Retina (tissue), 1 donor: ENCODE data around the gene URAD.
"Not testable (repeated sequence)": the region's sequence is repeated elsewhere in the genome, so short reads cannot be mapped to it uniquely, and the experiment has no call there.

Source experiments
- DNase-seq: peaks from one replicate; pipeline ENCODE4 v3.0.0-alpha.2; 2016

The URAD gene

GRCh38 chr13:27969866-27970229 lies 18.6 kb downstream of the URAD start:
- no peak for DNase-seq

- peak; percentile 49 for DNase-seq
Measured at GRCh38 chr13:27969082-27969865, 19.2 kb downstream of the URAD start, which contains the start of gene CDX2. CDX2 (minus strand) TSS chr13:27969315; CDS start chr13:27969006, 309 bp downstream.

- peak; percentile 69 for DNase-seq
Measured at GRCh38 chr13:27968316-27969081, 20.0 kb downstream of the URAD start.

GRCh38 chr13:27967736-27968315 lies 20.7 kb downstream of the URAD start:
- no peak for DNase-seq

GRCh38 chr13:27967203-27967735 lies 21.2 kb downstream of the URAD start:
- no peak for DNase-seq

GRCh38 chr13:27966641-27967202 lies 21.8 kb downstream of the URAD start:
- peak; percentile 45 for DNase-seq

GRCh38 chr13:27965740-27966640 lies 22.5 kb downstream of the URAD start:
- peak; percentile 47 for DNase-seq

GRCh38 chr13:27965343-27965739 lies 23.2 kb downstream of the URAD start:
- no peak for DNase-seq

- DNase-seq = no peak
Measured at GRCh38 chr13:27964741-27965323, 23.7 kb downstream of the URAD start.

- not testable (repeated sequence) for DNase-seq
Measured at GRCh38 chr13:27964206-27964605, 24.3 kb downstream of the URAD start.

- DNase-seq = no peak
Measured at GRCh38 chr13:27963491-27963890, 25.0 kb downstream of the URAD start.

- no peak for DNase-seq
Measured at GRCh38 chr13:27962982-27963381, 25.5 kb downstream of the URAD start.

- DNase-seq = peak; percentile 46
Measured at GRCh38 chr13:27962128-27962841, 26.2 kb downstream of the URAD start.

GRCh38 chr13:27961227-27962085 lies 27.0 kb downstream of the URAD start:
- peak; percentile 48 for DNase-seq

- peak; percentile 85 for DNase-seq
Measured at GRCh38 chr13:27960362-27961226, 27.9 kb downstream of the URAD start.

- DNase-seq = no peak
Measured at GRCh38 chr13:27959976-27960361, 28.5 kb downstream of the URAD start.

GRCh38 chr13:27956576-27957300 lies 31.8 kb downstream of the URAD start:
- DNase-seq = no peak

- DNase-seq = no peak
Measured at GRCh38 chr13:27955014-27955591, 33.4 kb downstream of the URAD start.
